ENCODE measurements around the gene GAPT.

The GAPT gene

DNA sequence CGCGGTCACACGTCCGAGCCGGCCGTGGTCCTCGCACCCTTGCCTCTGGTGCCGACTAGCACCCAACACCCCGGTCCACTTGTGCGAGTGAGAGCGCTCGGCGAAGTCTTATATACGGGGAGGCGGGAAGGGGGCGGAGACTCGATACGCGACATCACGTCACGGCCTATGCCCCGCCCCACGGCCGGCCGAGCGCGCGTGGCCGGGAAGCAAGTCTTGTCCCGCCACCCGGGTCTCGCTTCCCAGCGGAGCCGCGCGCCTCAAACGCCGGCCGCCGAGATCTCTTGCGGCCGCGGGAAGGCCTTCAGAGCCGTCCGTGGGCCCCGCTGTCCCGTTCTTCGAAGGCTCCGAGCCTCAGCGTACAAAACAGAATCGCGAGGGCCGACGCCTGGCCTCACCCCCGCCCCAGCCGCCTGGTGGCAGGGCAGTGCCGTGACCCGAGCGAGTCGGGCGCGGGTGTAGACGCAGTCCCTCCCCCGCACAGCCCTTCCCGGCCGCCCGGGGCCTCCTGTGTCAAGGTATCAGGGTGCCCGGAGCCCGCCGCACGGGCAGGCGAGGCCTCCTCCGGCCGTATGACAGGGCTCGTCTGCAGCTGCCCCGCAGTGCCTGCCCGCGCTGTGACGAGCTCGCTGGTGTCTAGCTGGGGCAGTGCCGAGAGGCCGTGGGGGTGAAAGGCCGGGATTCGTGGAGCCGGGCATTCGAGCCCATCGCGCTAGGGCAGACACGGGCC, 31.1 kb upstream of the GAPT start, which contains the start of gene PLK2 (continued):
- TF ChIP-seq ZBTB6 (tag by site-specific recombination; IDR thresholded peaks at IDR 0.05): no peak
- peak; percentile 55 for TF ChIP-seq EGR2 (tag by site-specific recombination; IDR thresholded peaks at IDR 0.05; ENCODE audit: low read depth)
- no peak for TF ChIP-seq ZNF426 (tag by site-specific recombination; IDR thresholded peaks at IDR 0.05)
- TF ChIP-seq ZNF785 (tag by site-specific recombination; IDR thresholded peaks at IDR 0.05): 0 out of 2 replicates have a peak, but pooled peaks have one; percentile 10
- TF ChIP-seq ZNF211 (tag by site-specific recombination; IDR thresholded peaks at IDR 0.05; ENCODE audit: low read depth): no peak
- TF ChIP-seq ZSCAN16 (tag by site-specific recombination; IDR thresholded peaks at IDR 0.05): no peak
- no peak for TF ChIP-seq HOXD13 (CRISPR knock-in tag; IDR thresholded peaks at IDR 0.05; ENCODE audit: borderline replicate concordance)
- no peak for TF ChIP-seq ZNF658 (tag by site-specific recombination; IDR thresholded peaks at IDR 0.05)
- TF ChIP-seq ZSCAN30 (tag by site-specific recombination; IDR thresholded peaks at IDR 0.05): no peak
- no peak for TF ChIP-seq ZNF362 (tag by site-specific recombination; IDR thresholded peaks at IDR 0.05)
- peak; percentile 71; the same call in 1 of the 2 replicates for TF ChIP-seq ZBTB20 (tag by site-specific recombination; IDR thresholded peaks at IDR 0.05)
- TF ChIP-seq ZBTB48 (tag by site-specific recombination; IDR thresholded peaks at IDR 0.05): peak; percentile 93
- TF ChIP-seq, protein P1, sequence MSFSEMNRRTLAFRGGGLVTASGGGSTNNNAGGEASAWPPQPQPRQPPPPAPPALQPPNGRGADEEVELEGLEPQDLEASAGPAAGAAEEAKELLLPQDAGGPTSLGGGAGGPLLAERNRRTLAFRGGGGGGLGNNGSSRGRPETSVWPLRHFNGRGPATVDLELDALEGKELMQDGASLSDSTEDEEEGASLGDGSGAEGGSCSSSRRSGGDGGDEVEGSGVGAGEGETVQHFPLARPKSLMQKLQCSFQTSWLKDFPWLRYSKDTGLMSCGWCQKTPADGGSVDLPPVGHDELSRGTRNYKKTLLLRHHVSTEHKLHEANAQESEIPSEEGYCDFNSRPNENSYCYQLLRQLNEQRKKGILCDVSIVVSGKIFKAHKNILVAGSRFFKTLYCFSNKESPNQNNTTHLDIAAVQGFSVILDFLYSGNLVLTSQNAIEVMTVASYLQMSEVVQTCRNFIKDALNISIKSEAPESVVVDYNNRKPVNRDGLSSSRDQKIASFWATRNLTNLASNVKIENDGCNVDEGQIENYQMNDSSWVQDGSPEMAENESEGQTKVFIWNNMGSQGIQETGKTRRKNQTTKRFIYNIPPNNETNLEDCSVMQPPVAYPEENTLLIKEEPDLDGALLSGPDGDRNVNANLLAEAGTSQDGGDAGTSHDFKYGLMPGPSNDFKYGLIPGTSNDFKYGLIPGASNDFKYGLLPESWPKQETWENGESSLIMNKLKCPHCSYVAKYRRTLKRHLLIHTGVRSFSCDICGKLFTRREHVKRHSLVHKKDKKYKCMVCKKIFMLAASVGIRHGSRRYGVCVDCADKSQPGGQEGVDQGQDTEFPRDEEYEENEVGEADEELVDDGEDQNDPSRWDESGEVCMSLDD (tag by site-specific recombination; IDR thresholded peaks at IDR 0.05): no peak
- TF ChIP-seq ZNF596 (tag by site-specific recombination; IDR thresholded peaks at IDR 0.05): no peak; the same call in 1 of the 2 replicates
- no peak for TF ChIP-seq ZNF654 (tag by site-specific recombination; IDR thresholded peaks at IDR 0.05; ENCODE audit: low read depth)
- TF ChIP-seq, protein P2, sequence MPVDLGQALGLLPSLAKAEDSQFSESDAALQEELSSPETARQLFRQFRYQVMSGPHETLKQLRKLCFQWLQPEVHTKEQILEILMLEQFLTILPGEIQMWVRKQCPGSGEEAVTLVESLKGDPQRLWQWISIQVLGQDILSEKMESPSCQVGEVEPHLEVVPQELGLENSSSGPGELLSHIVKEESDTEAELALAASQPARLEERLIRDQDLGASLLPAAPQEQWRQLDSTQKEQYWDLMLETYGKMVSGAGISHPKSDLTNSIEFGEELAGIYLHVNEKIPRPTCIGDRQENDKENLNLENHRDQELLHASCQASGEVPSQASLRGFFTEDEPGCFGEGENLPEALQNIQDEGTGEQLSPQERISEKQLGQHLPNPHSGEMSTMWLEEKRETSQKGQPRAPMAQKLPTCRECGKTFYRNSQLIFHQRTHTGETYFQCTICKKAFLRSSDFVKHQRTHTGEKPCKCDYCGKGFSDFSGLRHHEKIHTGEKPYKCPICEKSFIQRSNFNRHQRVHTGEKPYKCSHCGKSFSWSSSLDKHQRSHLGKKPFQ (tag by site-specific recombination; IDR thresholded peaks at IDR 0.05): peak; percentile 73; the same call in 1 of the 2 replicates
- TF ChIP-seq BCL11B (tag by site-specific recombination; IDR thresholded peaks at IDR 0.05; ENCODE audit: low read depth): no peak
- peak; percentile 64 for TF ChIP-seq ZEB2 (tag by site-specific recombination; IDR thresholded peaks at IDR 0.05)
- TF ChIP-seq ZFP37 (tag by site-specific recombination; IDR thresholded peaks at IDR 0.05): peak; percentile 89
- TF ChIP-seq ZBTB17 (tag by site-specific recombination; IDR thresholded peaks at IDR 0.05): peak; percentile 53; the same call in 1 of the 2 replicates
- no peak for TF ChIP-seq TSHZ1 (tag by site-specific recombination; IDR thresholded peaks at IDR 0.05; ENCODE audit: borderline replicate concordance)
- TF ChIP-seq, protein P3, sequence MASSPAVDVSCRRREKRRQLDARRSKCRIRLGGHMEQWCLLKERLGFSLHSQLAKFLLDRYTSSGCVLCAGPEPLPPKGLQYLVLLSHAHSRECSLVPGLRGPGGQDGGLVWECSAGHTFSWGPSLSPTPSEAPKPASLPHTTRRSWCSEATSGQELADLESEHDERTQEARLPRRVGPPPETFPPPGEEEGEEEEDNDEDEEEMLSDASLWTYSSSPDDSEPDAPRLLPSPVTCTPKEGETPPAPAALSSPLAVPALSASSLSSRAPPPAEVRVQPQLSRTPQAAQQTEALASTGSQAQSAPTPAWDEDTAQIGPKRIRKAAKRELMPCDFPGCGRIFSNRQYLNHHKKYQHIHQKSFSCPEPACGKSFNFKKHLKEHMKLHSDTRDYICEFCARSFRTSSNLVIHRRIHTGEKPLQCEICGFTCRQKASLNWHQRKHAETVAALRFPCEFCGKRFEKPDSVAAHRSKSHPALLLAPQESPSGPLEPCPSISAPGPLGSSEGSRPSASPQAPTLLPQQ (tag by site-specific recombination; IDR thresholded peaks at IDR 0.05): peak; percentile 92
- no peak for TF ChIP-seq ZNF140 (tag by site-specific recombination; IDR thresholded peaks at IDR 0.05)
- no peak for TF ChIP-seq ZNF843 (tag by site-specific recombination; IDR thresholded peaks at IDR 0.05)
- no peak for TF ChIP-seq PRDM1 (tag by site-specific recombination; IDR thresholded peaks at IDR 0.05)
- TF ChIP-seq WT1 (tag by site-specific recombination; IDR thresholded peaks at IDR 0.05): peak; percentile 38; the same call in 1 of the 2 replicates
- TF ChIP-seq ZNF777 (tag by site-specific recombination; IDR thresholded peaks at IDR 0.05; ENCODE audit: borderline replicate concordance): peak; percentile 86; the same call in 1 of the 2 replicates

Measured in HEK293 (cell line).